Endothelial cell of umbilical vein (primary cell): ENCODE results near the gene NBPF4. TPM values are rescaled to one million over a fixed set of nuclear protein-coding genes. Genes with fewer than 3 reads are reported as not detected.
"Not testable (repeated sequence)": the region's sequence is repeated elsewhere in the genome, so short reads cannot be mapped to it uniquely, and the experiment has no call there.

Experiments used
- BruUV-seq: library from RNA; stranded (reverse); fragments of 400-500 nt; replicated peaks from 2 replicates; lab custom pipeline; 2021; lab: Mats Ljungman, UMichigan
- CTCF ChIA-PET: fragments of 300-600, 350-600 bp; sonication (Branson Sonifier 250); formaldehyde crosslinking; loops from one replicate; lab custom pipeline; 2021; ENCODE audit warnings: antibody characterized with exemption, inconsistent platforms; lab: Charles Lee
- POLR2A ChIA-PET: fragments of 300-600, 350-600 bp; sonication (Branson Sonifier 250); formaldehyde crosslinking; loops from one replicate; lab custom pipeline; 2021; ENCODE audit warnings: antibody characterized with exemption, inconsistent platforms; lab: Charles Lee
- DNase-seq: peaks from one replicate; pipeline ENCODE4 v3.0.0-alpha.2; 2011; ENCODE audit warnings: low read depth, low spot score
- FAIRE-seq: peaks from 2 replicates; lab custom pipeline; 2011; peaks lifted over from hg19 to GRCh38; lab: Jason Lieb, UNC
- H2AFZ ChIP-seq: 2 replicates; pipeline ENCODE4 v1.6.0; 2012; ENCODE audit warnings: low read depth, low read length, control low read depth, inconsistent platforms
- H3K27ac ChIP-seq: 2 replicates; pipeline ENCODE4 v1.5.1; 2011; ENCODE audit warnings: low read depth, mild to moderate bottlenecking, control low read depth, low read length, moderate library complexity; ENCODE audit not compliant: insufficient read depth
- H3K27me3 ChIP-seq, 2 experiments: 2 replicates each; pipeline versions ENCODE4 v1.6.0 to v1.6.1; 2011; ENCODE audit warnings: low read length in 2 of 2, mixed read lengths in 1 of 2; ENCODE audit not compliant: control insufficient read depth in 2 of 2, insufficient read depth in 2 of 2
- H3K36me3 ChIP-seq, 2 experiments: 2 replicates in 1 of 2; 3 replicates in 1 of 2; pipeline ENCODE4 v1.5.1; 2011; ENCODE audit warnings: low read length in 2 of 2, mild to moderate bottlenecking in 1 of 2, moderate library complexity in 1 of 2; ENCODE audit not compliant: control insufficient read depth in 2 of 2, insufficient read depth in 2 of 2; ENCODE audit errors: extremely low read depth in 1 of 2
- H3K4me1 ChIP-seq: 3 replicates; pipeline ENCODE4 v1.5.1; 2011; ENCODE audit warnings: mild to moderate bottlenecking, low read length; ENCODE audit not compliant: control insufficient read depth, insufficient read depth; ENCODE audit errors: extremely low read depth
- H3K4me2 ChIP-seq: 2 replicates; pipeline ENCODE4 v1.6.1; 2011; ENCODE audit warnings: low read length, control low read depth, mixed read lengths; ENCODE audit not compliant: insufficient read depth
- H3K4me3 ChIP-seq, 3 experiments: fragments of 200-600 bp in 1 of 3; sonication (generic), shearing (Covaris generic) in 1 of 3; replicated peaks in 1 of 3; 2 replicates each; pipeline ENCODE4 v1.5.1; 2011 to 2016; ENCODE audit warnings: control low read depth in 3 of 3, low read length in 3 of 3, mild to moderate bottlenecking in 2 of 3, inconsistent platforms in 1 of 3, low read depth in 1 of 3, moderate library complexity in 1 of 3; ENCODE audit not compliant: insufficient read depth in 1 of 3
- H3K79me2 ChIP-seq: 2 replicates; pipeline ENCODE4 v1.6.0; 2012; ENCODE audit warnings: low read length, inconsistent platforms; ENCODE audit not compliant: control insufficient read depth, insufficient read depth
- H3K9ac ChIP-seq: replicated peaks from 2 replicates; pipeline ENCODE3; 2011; ENCODE audit warnings: low read length, control low read depth; ENCODE audit not compliant: insufficient read depth; ENCODE audit errors: extremely low read depth
- H3K9me1 ChIP-seq: replicated peaks from 3 replicates; pipeline ENCODE4 v1.6.0; 2011; ENCODE audit warnings: mild to moderate bottlenecking, low read length; ENCODE audit not compliant: control insufficient read depth, insufficient read depth; ENCODE audit errors: extremely low read depth
- H3K9me3 ChIP-seq: replicated peaks from 2 replicates; pipeline ENCODE4 v1.5.1; 2012; ENCODE audit warnings: low read length, inconsistent platforms; ENCODE audit not compliant: control insufficient read depth, insufficient read depth
- H4K20me1 ChIP-seq: replicated peaks from 2 replicates; pipeline ENCODE3; 2011; ENCODE audit warnings: mild to moderate bottlenecking, low read length; ENCODE audit not compliant: control insufficient read depth, insufficient read depth; ENCODE audit errors: extremely low read depth
- dilution Hi-C: fragments of 300-500 bp; cut with MboI; formaldehyde crosslinking; loops from one replicate; pipeline ENCODE4 v1.15.0; 2019; ENCODE audit warnings: low sequenced_read_pairs; ENCODE audit not compliant: extremely low pct_ligation_motif_present
- intact Hi-C: fragments of 100-400 bp; cut with micrococcal nuclease; formaldehyde crosslinking; loops from one replicate; pipeline ENCODE4 v1.10.0; 2022
- polyA plus RNA-seq, 4 experiments: library from polyadenylated mRNA; depleted of rRNA in 3 of 4; stranded (reverse) in 3 of 4; unstranded in 1 of 4; fragments of >200 nt; gene quantifications; 2 replicates each; pipeline versions ENCODE4 v1.2.1 to v1.2.3, GENCODE V29; 2011 to 2012; ENCODE audit warnings: missing spikeins in 1 of 4
- total RNA-seq: library from RNA; stranded (reverse); gene quantifications from 2 replicates; pipeline ENCODE4 v1.2.3, GENCODE V29; 2021

The NBPF4 gene
- total and polyA plus RNA-seq, 2 donors (not counting 3 experiments of a cell fraction or from before 2014, with no cell fraction given), result not detected

DNA sequence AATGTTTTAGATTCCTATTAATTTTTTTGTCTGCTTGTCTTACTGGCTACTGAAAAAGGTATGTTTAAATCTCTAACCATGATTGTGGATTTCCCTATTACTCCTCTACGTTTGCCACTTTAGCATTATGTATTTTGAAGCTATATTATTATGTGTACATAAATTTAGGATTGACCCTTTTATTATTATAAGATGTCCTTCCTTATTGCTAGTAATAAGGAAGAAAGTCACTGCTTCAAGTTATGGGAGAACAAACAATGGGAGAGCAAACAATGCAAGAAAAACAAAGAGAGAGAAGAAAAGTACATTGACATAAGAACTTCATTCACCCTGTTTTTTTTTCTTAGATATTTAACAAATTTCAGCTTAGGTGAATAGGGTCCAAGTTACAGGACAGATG is 23.2 kb upstream of the NBPF4 start:
- BruUV-seq, H3K4me3 ChIP-seq, intact Hi-C loops, H3K9ac ChIP-seq, H3K9me3 ChIP-seq, CTCF ChIA-PET, H3K36me3 ChIP-seq, H4K20me1 ChIP-seq, H3K27me3 ChIP-seq, POLR2A ChIA-PET, H2AFZ ChIP-seq, H3K79me2 ChIP-seq, FAIRE-seq, H3K4me2 ChIP-seq, dilution Hi-C loops, DNase-seq, H3K4me1 ChIP-seq, H3K9me1 ChIP-seq, H3K27ac ChIP-seq: not testable (repeated sequence)

DNA sequence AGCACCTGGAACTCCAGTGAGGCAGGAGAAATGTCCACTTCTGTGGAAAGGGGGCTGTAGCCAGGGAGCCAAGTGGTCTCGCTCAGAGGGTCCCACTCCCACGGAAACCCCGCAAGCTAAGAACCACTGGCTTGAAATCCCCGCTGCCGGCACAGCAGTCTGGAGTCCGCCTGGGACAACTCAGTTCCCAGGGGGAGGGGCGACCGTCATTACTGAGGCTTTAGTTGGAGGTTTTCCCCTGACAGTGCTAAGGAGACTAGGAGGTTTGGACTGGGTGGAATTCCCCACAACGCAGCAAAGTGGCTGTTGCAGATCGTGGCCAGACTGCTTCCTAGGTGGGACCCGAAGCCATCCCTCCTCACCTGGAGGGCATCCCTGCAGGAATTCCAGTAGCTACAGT is 18.1 kb upstream of the NBPF4 start:
- FAIRE-seq, H4K20me1 ChIP-seq, H2AFZ ChIP-seq, DNase-seq, dilution Hi-C loops, H3K4me2 ChIP-seq, H3K4me3 ChIP-seq, H3K79me2 ChIP-seq, H3K4me1 ChIP-seq, intact Hi-C loops, H3K36me3 ChIP-seq, H3K9ac ChIP-seq, POLR2A ChIA-PET, H3K27me3 ChIP-seq, H3K27ac ChIP-seq, BruUV-seq, H3K9me1 ChIP-seq, H3K9me3 ChIP-seq, CTCF ChIA-PET: not testable (repeated sequence)

DNA sequence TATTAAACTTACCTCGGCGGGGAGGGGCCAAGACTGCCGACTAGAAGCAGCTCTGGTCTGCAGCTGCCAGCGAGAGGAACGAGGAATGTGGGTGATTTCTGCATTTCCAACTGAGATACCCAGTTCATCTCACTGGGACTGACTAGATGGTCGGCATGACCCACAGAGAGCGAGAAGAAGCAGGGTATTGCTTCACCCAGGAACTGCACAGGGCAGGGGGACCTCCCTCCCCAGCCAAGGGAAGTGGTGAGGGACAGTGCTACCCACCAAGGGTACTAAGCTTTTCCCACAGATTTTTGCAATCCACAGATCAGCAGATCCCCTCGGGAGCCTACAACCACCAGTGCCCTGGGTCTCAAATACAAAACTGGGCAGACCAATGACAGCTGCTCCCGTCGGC is 17.6 kb upstream of the NBPF4 start:
- H3K4me1 ChIP-seq, CTCF ChIA-PET, H3K27me3 ChIP-seq, H3K9me3 ChIP-seq, H3K4me3 ChIP-seq, H3K9ac ChIP-seq, H3K36me3 ChIP-seq, H3K79me2 ChIP-seq, dilution Hi-C loops, H3K4me2 ChIP-seq, DNase-seq, intact Hi-C loops, FAIRE-seq, BruUV-seq, H3K9me1 ChIP-seq, H3K27ac ChIP-seq, H4K20me1 ChIP-seq, POLR2A ChIA-PET, H2AFZ ChIP-seq: not testable (repeated sequence)

DNA sequence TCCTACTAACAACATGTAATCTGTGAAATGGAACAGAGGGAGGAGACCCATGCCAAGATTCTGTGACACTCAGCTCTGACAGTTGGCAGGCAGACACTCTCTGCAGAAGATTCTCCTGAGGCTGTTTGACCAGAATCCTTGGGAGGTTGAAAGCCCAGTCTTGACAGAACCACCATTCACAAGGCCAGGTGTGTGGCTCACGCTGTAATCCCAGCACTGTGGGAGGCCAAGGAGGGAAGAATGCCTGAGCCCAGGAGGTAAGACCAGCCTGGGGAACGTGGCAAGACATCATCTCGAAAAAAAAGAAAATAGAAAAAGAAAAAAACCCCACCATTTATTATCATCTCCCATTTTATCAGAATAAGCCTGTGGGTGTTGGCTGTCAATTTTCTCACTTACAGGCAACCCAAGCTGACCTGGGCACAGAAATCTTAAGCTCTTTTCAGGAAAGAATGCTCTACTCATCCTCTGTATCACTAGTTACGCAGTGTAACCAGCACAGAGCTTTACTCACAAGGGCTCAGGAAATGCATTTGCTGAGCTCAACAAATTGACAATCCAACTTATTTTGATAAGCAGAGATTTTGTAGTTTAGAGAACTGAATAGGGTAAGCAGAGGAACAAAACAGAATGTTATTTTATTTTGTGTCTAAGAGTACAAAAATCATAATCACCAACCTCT is 16.8 kb upstream of the NBPF4 start:
- H3K4me2 ChIP-seq, POLR2A ChIA-PET, H2AFZ ChIP-seq, H3K4me3 ChIP-seq, CTCF ChIA-PET, H4K20me1 ChIP-seq, H3K36me3 ChIP-seq, BruUV-seq, H3K79me2 ChIP-seq, H3K27ac ChIP-seq, H3K9me1 ChIP-seq, H3K27me3 ChIP-seq, H3K9ac ChIP-seq, H3K4me1 ChIP-seq, H3K9me3 ChIP-seq, intact Hi-C loops, dilution Hi-C loops, FAIRE-seq, DNase-seq: not testable (repeated sequence)
